Activated CD8-positive, alpha-beta memory T cell treated with anti-CD3 and anti-CD28 coated beads, Interleukin-2, amount 50 U/mL, for 1 hour (primary cell): ENCODE results near the gene DNAJC15.
"Not testable (repeated sequence)": the region's sequence is repeated elsewhere in the genome, so short reads cannot be mapped to it uniquely, and the experiment has no call there.

Source experiments
- DNase-seq: peaks from one replicate; pipeline ENCODE4 v3.0.0-alpha.2; 2020; ENCODE audit errors: extremely low read depth

DNAJC15 gene

GRCh38 chr13:43045302-43045773 lies 22.0 kb downstream of the DNAJC15 start:
- not testable (repeated sequence) for DNase-seq

- no peak for DNase-seq
Measured at GRCh38 chr13:43046259-43046658, 22.9 kb downstream of the DNAJC15 start.

GRCh38 chr13:43054803-43055802 lies 31.7 kb downstream of the DNAJC15 start:
- no peak for DNase-seq

- peak; percentile 22 for DNase-seq
Measured at GRCh38 chr13:43057653-43058317, 34.4 kb downstream of the DNAJC15 start.

- no peak for DNase-seq
Measured at GRCh38 chr13:43058318-43058674, 34.9 kb downstream of the DNAJC15 start.

GRCh38 chr13:43058831-43059230 lies 35.4 kb downstream of the DNAJC15 start:
- DNase-seq: no peak

GRCh38 chr13:43059779-43060178 lies 36.4 kb downstream of the DNAJC15 start:
- not testable (repeated sequence) for DNase-seq

- DNase-seq: not testable (repeated sequence)
Measured at GRCh38 chr13:43060806-43061205, 37.4 kb downstream of the DNAJC15 start.

GRCh38 chr13:43061496-43062280 lies 38.3 kb downstream of the DNAJC15 start:
- DNase-seq: no peak

GRCh38 chr13:43071824-43072223 lies 48.4 kb downstream of the DNAJC15 start:
- DNase-seq: no peak

GRCh38 chr13:43072394-43072793 lies 49.0 kb downstream of the DNAJC15 start:
- no peak for DNase-seq

GRCh38 chr13:43074824-43075510 lies 51.6 kb downstream of the DNAJC15 start:
- no peak for DNase-seq

- not testable (repeated sequence) for DNase-seq
Measured at GRCh38 chr13:43075511-43075902, 52.1 kb downstream of the DNAJC15 start.

GRCh38 chr13:43077046-43077445 lies 53.7 kb downstream of the DNAJC15 start:
- DNase-seq: no peak

GRCh38 chr13:43077461-43077860 lies 54.1 kb downstream of the DNAJC15 start:
- no peak for DNase-seq

GRCh38 chr13:43077906-43078305 lies 54.5 kb downstream of the DNAJC15 start:
- DNase-seq: no peak

GRCh38 chr13:43078399-43078798 lies 55.0 kb downstream of the DNAJC15 start:
- DNase-seq: no peak

GRCh38 chr13:43079392-43079931 lies 56.1 kb downstream of the DNAJC15 start:
- DNase-seq: no peak

- DNase-seq: no peak
Measured at GRCh38 chr13:43080199-43080598, 56.8 kb downstream of the DNAJC15 start.

- no peak for DNase-seq
Measured at GRCh38 chr13:43081866-43082265, 58.5 kb downstream of the DNAJC15 start.

- no peak for DNase-seq
Measured at GRCh38 chr13:43083750-43084149, 60.4 kb downstream of the DNAJC15 start.
